Epithelial cell of prostate (primary cell): ENCODE results near the gene CST9.
"Not testable (repeated sequence)": the region's sequence is repeated elsewhere in the genome, so short reads cannot be mapped to it uniquely, and the experiment has no call there.

ENCODE experiments used
- DNase-seq: peaks from one replicate; pipeline ENCODE4 v3.0.0-alpha.2; 2011; ENCODE audit warnings: low read depth, low spot score
- H3K27ac ChIP-seq: fragments of 450-650 bp; 2 replicates; pipeline ENCODE4 v1.5.1; 2017; ENCODE audit warnings: mild to moderate bottlenecking

The CST9 gene

DNA sequence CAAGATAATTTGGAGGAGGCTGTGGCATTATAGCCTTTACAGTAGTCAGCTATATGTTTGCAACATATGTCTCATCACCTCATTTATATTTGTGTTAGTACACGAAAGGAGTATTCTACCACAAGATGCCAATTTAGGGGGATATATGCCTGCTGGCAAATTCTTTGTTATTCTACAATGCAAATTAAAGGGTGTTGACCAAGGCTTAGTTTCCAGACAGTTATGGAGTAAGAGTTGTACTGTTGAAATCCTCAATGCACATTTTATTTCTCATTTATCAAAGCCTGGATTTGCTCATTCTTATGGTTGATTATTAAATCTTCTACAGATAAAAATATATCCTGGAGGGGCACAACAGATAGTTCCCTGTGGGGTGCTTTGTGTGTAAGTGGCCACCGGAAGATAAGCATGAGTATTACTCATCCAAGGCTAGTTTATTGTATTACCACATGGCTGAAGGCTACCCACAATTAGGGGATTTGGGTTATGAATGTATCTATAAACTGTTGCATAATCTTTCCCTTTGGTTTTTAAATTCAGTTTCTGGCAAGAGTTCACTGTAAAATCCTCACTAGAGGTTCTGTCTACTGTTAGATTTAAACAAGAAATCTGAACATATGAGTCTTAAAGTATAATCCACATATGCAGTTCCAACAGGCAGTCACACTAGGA, 9.0 kb downstream of the CST9 start:
- no peak for DNase-seq
- no peak overlapping the region for H3K27ac ChIP-seq

DNA sequence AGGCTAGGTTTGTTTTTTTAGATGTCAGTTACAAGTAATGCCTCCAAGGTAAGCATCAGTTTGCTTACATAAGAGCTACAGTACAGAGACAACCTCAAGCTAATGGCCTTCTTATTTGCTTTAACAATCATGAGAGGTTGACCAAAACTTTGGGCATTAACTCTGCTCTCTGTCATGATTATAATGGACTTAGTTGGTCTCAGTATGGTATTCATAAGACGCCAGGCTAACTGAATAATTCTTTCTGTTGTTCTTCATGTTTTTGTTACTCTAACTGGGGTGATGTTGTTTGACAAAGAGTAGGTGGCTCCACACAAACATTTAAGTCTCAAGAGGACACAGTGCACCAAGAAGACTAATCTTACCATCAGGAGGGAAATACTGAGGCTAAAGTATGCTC, 9.8 kb downstream of the CST9 start:
- DNase-seq = no peak
- H3K27ac ChIP-seq = no peak overlapping the region

- DNase-seq = no peak
- H3K27ac ChIP-seq = peak overlapping the region; percentile 69
Observed at GRCh38 chr20:23588434-23589403, 17.0 kb downstream of the CST9 start.

GRCh38 chr20:23587631-23588030, 18.1 kb downstream of the CST9 start:
- H3K27ac ChIP-seq = peak overlapping the region; percentile 54
- DNase-seq = no peak

- DNase-seq = no peak
- peak overlapping the region; percentile 54 for H3K27ac ChIP-seq
Observed at GRCh38 chr20:23586735-23587525, 18.8 kb downstream of the CST9 start.

GRCh38 chr20:23585808-23586734, 19.6 kb downstream of the CST9 start:
- no peak for DNase-seq
- H3K27ac ChIP-seq = peak overlapping the region; percentile 54

DNA sequence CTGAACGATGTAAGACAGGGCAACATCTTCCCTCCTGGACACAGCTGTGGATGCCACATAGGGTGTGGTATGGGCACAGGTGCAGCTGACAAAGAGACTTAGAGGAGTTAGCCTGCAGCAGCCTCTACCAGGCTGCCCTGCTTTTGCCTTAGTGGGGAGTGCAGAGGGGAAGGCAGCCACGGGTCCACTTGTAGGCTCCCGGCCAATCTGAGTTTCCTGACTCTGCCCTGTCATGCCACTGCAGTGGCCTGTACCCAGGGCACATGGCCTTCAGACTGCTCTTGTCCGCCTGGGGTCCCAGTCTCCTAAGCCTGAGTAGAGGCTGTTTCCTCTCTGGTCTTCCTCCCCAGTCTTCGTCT, 20.3 kb downstream of the CST9 start:
- H3K27ac ChIP-seq = peak overlapping the region; percentile 64
- no peak for DNase-seq

DNA sequence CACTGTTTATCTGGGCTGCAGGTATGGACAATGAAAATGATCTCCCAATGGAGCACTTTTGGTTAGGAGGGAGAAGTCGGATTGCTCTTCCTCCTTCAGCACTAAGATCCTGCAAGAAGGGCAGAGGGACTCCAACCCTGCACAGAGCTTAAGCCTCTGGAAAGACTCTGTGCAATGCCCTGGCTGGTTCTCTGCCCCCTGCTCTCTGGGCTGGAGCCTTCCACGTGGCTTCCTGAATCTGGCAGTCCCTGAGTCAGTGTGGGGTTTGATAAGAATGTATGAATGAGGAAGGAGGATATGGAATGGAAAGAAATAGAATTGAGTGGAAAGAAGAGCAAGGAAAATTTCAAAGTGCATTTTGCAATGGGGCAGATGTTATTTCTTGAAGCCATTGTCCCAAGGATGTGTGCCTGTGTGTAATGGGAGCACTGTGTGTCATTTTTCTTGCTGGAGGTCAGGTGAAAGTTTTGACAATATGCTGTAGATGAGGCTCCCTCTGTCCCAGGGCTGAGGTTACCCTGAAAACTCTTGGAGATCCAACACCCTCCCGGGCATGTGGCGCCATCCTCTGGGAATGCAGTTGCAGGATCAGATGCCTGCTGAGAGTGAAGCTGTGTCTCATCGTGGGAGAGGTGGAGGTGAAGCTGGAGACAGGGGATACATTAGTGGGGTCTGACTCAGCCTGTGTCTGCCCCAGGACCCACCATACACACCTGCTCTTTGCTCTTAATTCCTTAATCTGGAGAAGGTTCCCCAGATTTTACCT, 21.1 kb downstream of the CST9 start:
- peak overlapping the region; percentile 64 for H3K27ac ChIP-seq
- DNase-seq = no peak

DNA sequence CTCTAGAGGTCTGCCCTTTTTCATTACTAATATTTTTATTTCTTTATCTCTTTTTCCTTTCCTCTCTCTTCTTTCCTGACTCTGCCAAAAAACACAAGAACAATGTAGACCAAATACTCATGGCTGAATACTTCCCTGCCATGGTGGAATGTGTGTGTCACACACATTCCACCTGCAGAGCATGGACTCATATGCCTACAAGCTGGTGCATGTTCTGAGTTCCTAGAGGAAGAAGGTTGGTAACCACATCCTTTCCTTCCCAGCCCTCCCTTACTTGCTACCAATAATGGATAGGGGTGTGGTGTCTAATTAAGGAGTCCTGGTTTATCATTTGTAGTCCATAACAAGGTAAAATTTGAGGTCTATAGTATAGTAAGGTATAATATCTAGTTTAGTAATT, 22.2 kb downstream of the CST9 start:
- DNase-seq = peak; percentile 91
- peak overlapping the region; percentile 64 for H3K27ac ChIP-seq

DNA sequence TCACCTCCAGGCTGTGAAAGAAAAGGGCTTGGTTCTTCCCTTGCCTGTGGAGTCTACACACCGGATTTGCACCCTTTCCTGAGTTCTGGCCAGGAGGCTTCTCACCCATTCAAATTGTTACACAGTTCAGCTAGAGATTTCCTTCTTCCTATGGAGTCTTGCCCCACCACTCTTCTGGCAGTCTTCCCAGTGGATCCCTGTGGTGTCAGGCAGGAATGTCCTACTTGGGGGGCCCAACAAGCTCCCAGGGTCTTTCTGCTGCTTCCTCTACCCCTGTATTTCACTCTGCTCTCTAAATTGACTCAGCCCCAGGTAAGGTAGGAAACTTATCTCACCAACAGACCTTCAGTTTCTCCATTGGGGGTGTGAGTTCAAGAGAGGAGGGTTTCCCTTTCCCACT, 23.4 kb downstream of the CST9 start:
- DNase-seq = no peak

DNA sequence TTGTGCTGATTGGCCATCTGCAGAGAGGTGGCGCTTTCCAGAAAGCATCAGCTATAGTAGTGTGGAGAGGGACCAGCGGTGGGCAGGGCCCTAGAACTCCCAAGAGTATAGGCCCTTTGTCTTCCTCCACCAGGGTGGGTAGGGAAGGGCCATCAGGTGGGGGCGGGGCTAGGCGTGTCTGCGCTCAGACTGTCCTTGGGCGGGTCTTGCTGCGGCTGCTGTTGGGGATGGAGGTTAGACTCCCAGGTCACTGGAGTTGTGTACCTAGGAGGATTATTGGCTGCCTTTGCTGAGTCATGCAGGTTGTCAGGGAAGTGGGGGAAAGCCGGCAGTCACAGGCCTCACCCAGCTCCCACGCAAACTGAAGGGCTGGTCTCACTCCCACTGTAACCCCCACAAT, 23.9 kb downstream of the CST9 start:
- peak overlapping the region; percentile 64 for H3K27ac ChIP-seq

More for the DNA sequence above, 23.4 kb downstream of the CST9 start:
- H3K27ac ChIP-seq = peak overlapping the region; percentile 64

DNA sequence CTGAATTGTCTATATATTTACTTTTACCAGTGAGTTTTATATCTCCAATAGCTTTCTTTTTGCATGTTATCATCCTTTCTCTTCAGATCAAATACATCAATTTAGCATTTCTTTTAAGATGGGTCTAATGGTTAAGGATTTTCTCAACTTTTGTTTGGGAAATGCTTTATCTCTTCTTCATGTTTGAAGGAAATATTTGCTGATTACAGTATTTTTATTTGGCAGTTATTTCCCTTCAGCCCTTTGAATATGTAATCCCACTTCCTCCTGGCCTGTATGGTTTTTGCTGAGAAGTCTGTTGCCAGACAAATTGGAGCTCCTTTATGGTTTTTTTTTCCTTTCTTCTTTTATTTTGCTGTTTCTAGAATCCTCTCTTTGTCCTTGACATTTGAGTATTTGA, 30.7 kb downstream of the CST9 start:
- H3K27ac ChIP-seq = no peak overlapping the region
- DNase-seq = no peak

More for the DNA sequence above, 23.9 kb downstream of the CST9 start:
- DNase-seq = not testable (repeated sequence)

GRCh38 chr20:23570178-23570760, 35.4 kb downstream of the CST9 start:
- H3K27ac ChIP-seq = no peak overlapping the region
- no peak for DNase-seq

DNA sequence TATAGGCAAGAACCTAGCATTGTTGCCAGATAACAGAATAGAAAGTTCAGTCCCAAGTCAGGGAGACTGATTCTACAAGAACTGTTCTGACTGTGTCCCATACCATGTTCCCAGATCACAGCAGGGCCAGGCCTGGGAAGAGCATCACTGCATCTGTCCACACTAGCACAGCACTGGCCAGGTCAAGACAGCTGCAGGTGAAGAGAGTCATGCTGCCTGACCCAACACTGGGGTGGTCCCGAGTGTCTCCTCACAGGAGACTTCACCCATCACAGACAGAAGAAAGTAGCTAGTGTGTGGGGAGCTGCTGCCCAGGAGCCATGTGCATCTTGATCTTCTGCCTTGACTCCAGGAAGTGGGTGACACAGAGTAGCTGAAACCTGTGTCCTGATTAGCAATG, 36.1 kb downstream of the CST9 start:
- DNase-seq = no peak
- no peak overlapping the region for H3K27ac ChIP-seq

DNA sequence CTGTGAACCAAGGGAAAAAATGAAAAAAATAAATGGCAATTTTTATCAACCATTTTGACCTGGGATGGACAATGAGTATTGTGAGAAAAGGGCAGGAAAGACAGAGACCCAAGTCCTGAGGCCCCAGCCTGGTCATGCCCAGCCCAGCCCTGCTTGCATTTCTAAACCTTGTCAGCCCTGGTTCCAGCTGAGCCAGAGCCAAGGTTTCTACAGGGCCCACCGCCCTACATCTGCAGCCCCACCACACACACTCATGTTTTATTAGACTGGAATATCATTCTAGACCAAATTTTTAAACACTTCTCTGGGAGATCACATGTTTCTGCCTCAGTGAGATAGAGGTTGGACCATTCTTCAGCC, 36.8 kb downstream of the CST9 start:
- H3K27ac ChIP-seq = no peak overlapping the region
- no peak for DNase-seq

GRCh38 chr20:23568320-23568970, 37.3 kb downstream of the CST9 start, which contains the start of gene CST9L:
TSS of gene CST9L (minus strand) at chr20:23568484. CDS start at chr20:23568450, 34 bp downstream.
- DNase-seq = no peak
- no peak within 1 kb of the TSS for H3K27ac ChIP-seq

DNA sequence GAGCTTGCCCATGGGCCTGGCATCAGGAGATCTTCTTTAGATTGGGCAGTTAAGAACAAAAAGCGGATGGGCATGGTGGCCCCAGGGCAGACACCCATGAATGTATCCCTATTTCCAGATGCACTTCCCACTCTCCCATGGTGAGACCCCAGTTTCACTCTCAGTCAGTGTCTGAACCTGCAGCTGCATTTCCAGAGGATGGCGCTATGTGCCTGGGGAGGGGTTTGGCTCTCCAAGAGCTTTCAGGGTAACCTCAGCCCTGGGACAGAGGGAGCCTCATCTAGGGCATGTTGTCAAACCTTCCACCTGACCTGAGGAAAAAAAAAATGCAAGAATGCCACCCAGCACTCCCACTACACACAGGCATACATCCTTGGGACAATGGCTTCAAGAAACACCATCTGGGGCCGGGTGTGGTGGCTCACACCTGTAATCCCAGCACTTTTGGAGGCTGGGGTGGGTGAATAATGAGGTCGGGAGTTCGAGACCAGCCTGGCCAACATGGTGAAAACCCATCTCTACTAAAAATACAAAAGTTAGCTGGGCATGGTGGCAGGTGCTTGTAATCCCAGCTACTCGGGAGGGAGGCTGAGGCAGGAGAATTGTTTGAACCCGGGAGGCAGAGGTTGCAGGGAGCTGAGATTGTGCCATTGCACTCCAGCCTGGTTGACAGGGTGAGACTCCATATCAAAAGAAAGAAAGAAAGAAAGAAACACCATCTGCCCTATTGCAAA, 39.4 kb downstream of the CST9 start:
- H3K27ac ChIP-seq = no peak overlapping the region
- no peak for DNase-seq
